Stimulated activated CD4-positive, alpha-beta T cell treated with anti-CD3 and anti-CD28 coated beads, Interleukin-12 subunit alpha, Interleukin-12 subunit beta, amount 100 ng/mL, for 4 hours (primary cell): ENCODE results near the gene EXOC1L.

Experiments used
- DNase-seq: peaks from one replicate; pipeline ENCODE4 v3.0.0-alpha.2; 2020

EXOC1L gene

DNA sequence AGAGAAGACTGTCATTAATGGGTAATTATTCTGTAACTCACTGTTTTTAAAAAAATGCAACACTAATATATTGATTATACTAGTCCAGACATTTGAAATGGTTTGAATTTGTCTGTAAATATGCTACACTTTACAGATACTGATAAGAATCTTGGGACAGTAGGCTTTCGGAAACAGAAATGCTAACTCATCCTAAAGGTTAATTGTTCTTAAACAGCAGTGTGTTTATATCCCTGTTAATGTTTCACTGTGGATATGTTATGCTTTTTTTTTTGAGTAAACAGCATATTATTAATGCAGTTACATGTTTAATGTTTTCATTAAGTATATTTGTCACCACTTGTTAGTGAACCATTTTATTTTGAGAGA is 65.2 kb downstream of the EXOC1L start:
- DNase-seq = no peak
